Panc1 (cell line): ENCODE data around the gene DST. TPM values are rescaled to one million over a fixed set of nuclear protein-coding genes. Genes with fewer than 3 reads are reported as not detected.
A peak's percentile ranks its signal among the peaks of the same experiment; 100 is the strongest.

Experiments used
- ATAC-seq: fragments of 200-7000 bp; cut with Tn5 transposase; 2 replicates; pipeline ENCODE4 v1.9.1; 2020; ENCODE audit warnings: mild to moderate bottlenecking, moderate library complexity
- BruUV-seq: library from RNA; stranded (reverse); fragments of 400-500 nt; replicated peaks from 2 replicates; lab custom pipeline; 2021; lab: Mats Ljungman, UMichigan
- CTCF ChIA-PET: fragments of 300-600 bp; sonication (Branson Sonifier 250); formaldehyde crosslinking; loops from one replicate; lab custom pipeline; 2022; ENCODE audit warnings: antibody characterized with exemption; lab: Charles Lee
- POLR2A ChIA-PET: fragments of 300-600 bp; sonication (Branson Sonifier 250); formaldehyde crosslinking; loops from one replicate; lab custom pipeline; 2022; ENCODE audit warnings: antibody characterized with exemption; lab: Charles Lee
- DNase-seq: peaks from one replicate; pipeline ENCODE4 v3.0.0-alpha.2; 2010; ENCODE audit warnings: low read depth, low spot score
- H3K27ac ChIP-seq: 2 replicates; pipeline ENCODE4 v1.5.1; 2011; ENCODE audit warnings: mild to moderate bottlenecking, low read length, inconsistent platforms
- H3K27me3 ChIP-seq: fragments of 200-500 bp; sonication (Bioruptor generic); 2 replicates; pipeline ENCODE4 v1.6.0; 2014; ENCODE audit warnings: low read length, inconsistent platforms; ENCODE audit not compliant: control insufficient read depth, insufficient read depth
- H3K36me3 ChIP-seq: fragments of 200-500 bp; sonication (Bioruptor generic); 2 replicates; pipeline ENCODE4 v1.5.1; 2014; ENCODE audit warnings: inconsistent platforms, mild to moderate bottlenecking, low read length, moderate library complexity; ENCODE audit not compliant: control insufficient read depth, insufficient read depth
- H3K4me1 ChIP-seq: 2 replicates; pipeline ENCODE4 v1.5.1; 2011; ENCODE audit warnings: inconsistent platforms, mild to moderate bottlenecking, low read length, moderate library complexity; ENCODE audit not compliant: control insufficient read depth, insufficient read depth
- H3K4me3 ChIP-seq, 2 experiments: 2 replicates each; pipeline ENCODE4 v1.5.1; 2011 to 2012; ENCODE audit warnings: low read depth in 2 of 2, low read length in 2 of 2, mild to moderate bottlenecking in 2 of 2, inconsistent platforms in 1 of 2, moderate library complexity in 1 of 2
- H3K9me3 ChIP-seq: fragments of 200-500 bp; sonication (Bioruptor generic); 2 replicates; pipeline ENCODE4 v1.5.1; 2014; ENCODE audit warnings: low read depth, mild to moderate bottlenecking, inconsistent platforms, low read length, moderate library complexity; ENCODE audit not compliant: control insufficient read depth, insufficient read depth
- POLR2AphosphoS5 ChIP-seq: IDR thresholded peaks from 2 replicates; pipeline ENCODE4 v1.6.1; 2012; ENCODE audit warnings: mild to moderate bottlenecking, low read depth, low read length, moderate library complexity
- SIN3A ChIP-seq: IDR thresholded peaks from 2 replicates; pipeline ENCODE4 v1.6.1; 2012; ENCODE audit warnings: low read depth, mild to moderate bottlenecking, low read length, moderate library complexity, borderline replicate concordance; ENCODE audit not compliant: insufficient read depth
- TCF7L2 ChIP-seq: IDR thresholded peaks from 2 replicates; pipeline ENCODE4 v1.6.1; 2011; ENCODE audit warnings: mild to moderate bottlenecking, low read depth, low read length, inconsistent platforms
- in situ Hi-C: cut with HindIII; loops from 2 replicates; pipeline ENCODE4 v1.10.0; 2016; ENCODE audit warnings: low sequenced_read_pairs, low pct_unique_long_range_greater_than_20kb
- intact Hi-C: fragments of 100-400 bp; cut with micrococcal nuclease; formaldehyde crosslinking; loops from one replicate; pipeline ENCODE4 v1.10.0; 2022; ENCODE audit not compliant: unreplicated experiment
- total RNA-seq: library from RNA; stranded (reverse); gene quantifications from one replicate; pipeline ENCODE4 v1.2.1, GENCODE V29; 2021; ENCODE audit not compliant: unreplicated experiment
- TF ChIP-seq, protein P1 (sequence below): fragments of 450-650 bp; IDR thresholded peaks from 2 replicates; pipeline ENCODE4 v1.5.1; 2017; ENCODE audit warnings: mild to moderate bottlenecking
- TF ChIP-seq, protein P2 (sequence below), 2 experiments: IDR thresholded peaks; 2 replicates each; pipeline ENCODE4 v1.6.1; 2011 to 2012; ENCODE audit warnings: low read depth in 2 of 2, control low read depth in 1 of 2, low read length in 1 of 2, mild to moderate bottlenecking in 1 of 2, moderate library complexity in 1 of 2; ENCODE audit not compliant: insufficient read depth in 1 of 2

Gene DST
- total RNA-seq, 1 experiment from 2014 or later = 230 TPM

DNA sequence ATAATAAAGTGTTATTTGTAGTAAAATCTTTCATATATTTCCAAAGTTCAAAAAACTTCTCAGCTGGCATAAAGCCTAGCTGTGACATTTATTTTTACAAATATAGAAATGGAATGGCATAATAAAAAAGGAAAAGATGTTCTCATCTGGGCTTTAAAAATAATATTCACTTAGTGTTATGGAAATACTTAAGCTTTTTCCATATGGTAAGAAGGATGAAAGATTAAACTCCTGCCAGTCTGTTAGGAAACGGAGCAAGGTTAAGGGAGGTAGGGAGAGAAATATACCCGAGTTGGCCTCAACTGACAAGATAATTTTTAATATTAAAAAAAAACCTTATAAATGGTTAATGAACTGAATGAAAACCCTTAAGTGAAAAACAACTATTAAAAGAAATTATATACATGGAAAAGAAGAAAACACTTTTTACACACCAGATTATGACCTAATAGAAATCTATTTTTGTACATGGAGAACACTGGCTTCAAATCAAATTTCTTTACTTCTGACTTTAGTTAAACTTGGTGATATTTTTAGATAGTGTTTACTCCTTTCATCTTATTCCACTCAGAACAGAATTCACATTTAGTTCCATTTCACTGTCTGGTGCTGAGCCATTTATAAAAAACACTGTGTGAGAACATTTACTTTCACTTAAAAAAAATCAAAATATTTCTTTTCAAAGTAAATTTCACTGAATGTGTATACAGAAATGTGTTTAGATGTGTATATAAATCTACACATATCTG lies 137.0 kb downstream of the DST start:
- Histone ChIP-seq H3K9me3 (no peaks in the 10 kb centered on the region), H3K4me1 (no peaks in the 10 kb centered on the region), H3K36me3 (peaks cover 67% of the 10 kb centered on the region), H3K4me3 (no peak overlapping the region), H3K27me3 (no peaks in the 10 kb centered on the region), H3K27ac (no peak overlapping the region)
- in situ Hi-C loops = no loop called here
- CTCF ChIA-PET = no interaction called here
- intact Hi-C loops = no loop called here
- no peak for TF ChIP-seq POLR2AphosphoS5
- no peak for TF ChIP-seq TCF7L2
- no peak for TF ChIP-seq SIN3A
- TF ChIP-seq, protein P1, sequence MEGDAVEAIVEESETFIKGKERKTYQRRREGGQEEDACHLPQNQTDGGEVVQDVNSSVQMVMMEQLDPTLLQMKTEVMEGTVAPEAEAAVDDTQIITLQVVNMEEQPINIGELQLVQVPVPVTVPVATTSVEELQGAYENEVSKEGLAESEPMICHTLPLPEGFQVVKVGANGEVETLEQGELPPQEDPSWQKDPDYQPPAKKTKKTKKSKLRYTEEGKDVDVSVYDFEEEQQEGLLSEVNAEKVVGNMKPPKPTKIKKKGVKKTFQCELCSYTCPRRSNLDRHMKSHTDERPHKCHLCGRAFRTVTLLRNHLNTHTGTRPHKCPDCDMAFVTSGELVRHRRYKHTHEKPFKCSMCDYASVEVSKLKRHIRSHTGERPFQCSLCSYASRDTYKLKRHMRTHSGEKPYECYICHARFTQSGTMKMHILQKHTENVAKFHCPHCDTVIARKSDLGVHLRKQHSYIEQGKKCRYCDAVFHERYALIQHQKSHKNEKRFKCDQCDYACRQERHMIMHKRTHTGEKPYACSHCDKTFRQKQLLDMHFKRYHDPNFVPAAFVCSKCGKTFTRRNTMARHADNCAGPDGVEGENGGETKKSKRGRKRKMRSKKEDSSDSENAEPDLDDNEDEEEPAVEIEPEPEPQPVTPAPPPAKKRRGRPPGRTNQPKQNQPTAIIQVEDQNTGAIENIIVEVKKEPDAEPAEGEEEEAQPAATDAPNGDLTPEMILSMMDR = no peak
- TF ChIP-seq, protein P2, sequence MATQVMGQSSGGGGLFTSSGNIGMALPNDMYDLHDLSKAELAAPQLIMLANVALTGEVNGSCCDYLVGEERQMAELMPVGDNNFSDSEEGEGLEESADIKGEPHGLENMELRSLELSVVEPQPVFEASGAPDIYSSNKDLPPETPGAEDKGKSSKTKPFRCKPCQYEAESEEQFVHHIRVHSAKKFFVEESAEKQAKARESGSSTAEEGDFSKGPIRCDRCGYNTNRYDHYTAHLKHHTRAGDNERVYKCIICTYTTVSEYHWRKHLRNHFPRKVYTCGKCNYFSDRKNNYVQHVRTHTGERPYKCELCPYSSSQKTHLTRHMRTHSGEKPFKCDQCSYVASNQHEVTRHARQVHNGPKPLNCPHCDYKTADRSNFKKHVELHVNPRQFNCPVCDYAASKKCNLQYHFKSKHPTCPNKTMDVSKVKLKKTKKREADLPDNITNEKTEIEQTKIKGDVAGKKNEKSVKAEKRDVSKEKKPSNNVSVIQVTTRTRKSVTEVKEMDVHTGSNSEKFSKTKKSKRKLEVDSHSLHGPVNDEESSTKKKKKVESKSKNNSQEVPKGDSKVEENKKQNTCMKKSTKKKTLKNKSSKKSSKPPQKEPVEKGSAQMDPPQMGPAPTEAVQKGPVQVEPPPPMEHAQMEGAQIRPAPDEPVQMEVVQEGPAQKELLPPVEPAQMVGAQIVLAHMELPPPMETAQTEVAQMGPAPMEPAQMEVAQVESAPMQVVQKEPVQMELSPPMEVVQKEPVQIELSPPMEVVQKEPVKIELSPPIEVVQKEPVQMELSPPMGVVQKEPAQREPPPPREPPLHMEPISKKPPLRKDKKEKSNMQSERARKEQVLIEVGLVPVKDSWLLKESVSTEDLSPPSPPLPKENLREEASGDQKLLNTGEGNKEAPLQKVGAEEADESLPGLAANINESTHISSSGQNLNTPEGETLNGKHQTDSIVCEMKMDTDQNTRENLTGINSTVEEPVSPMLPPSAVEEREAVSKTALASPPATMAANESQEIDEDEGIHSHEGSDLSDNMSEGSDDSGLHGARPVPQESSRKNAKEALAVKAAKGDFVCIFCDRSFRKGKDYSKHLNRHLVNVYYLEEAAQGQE (IDR thresholded peaks at IDR 0.05; ENCODE audit: insufficient read depth in 1 of 2, low read depth in 2 of 2, low read length in 1 of 2) = no peak
- DNase-seq = no peak
- TSS peak; percentile 13 for BruUV-seq
- no peak for ATAC-seq
- POLR2A ChIA-PET = no interaction called here

DNA sequence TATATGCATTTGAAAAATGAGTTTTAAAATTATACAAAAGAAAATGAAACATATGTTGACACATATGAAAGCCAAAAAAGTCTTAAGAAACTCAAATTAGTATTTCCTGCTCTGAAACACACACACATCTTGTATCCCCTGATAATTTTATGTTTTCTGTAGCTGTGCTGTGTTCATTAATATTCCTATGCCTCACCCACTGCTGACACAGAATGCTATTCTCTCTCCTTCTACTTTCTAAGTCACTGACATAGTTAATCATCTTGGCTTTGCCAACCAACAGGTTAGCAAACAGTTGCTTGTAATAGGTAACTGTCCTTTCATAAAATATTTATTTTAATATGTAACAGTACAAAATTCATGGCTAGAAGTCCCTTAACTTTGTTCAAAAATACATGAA lies 140.7 kb downstream of the DST start:
- Histone ChIP-seq H3K27ac (no peak overlapping the region), H3K4me3 (no peak overlapping the region), H3K4me1 (no peaks in the 10 kb centered on the region), H3K27me3 (no peaks in the 10 kb centered on the region), H3K9me3 (no peaks in the 10 kb centered on the region), H3K36me3 (peaks cover 64% of the 10 kb centered on the region)
- ChIA-PET POLR2A (no interaction called here), CTCF (no interaction called here)
- in situ Hi-C loops (no loop called here), intact Hi-C loops (no loop called here)
- DNase-seq (no peak), ATAC-seq (no peak)
- TF ChIP-seq, protein P1 = no peak
- TF ChIP-seq SIN3A (no peak), POLR2AphosphoS5 (no peak), TCF7L2 (no peak)
- TF ChIP-seq, protein P2 (IDR thresholded peaks at IDR 0.05; ENCODE audit: insufficient read depth in 1 of 2, low read depth in 2 of 2, low read length in 1 of 2) = no peak
- no TSS peak for BruUV-seq
